ENCODE measurements around the gene MATCAP1.

MATCAP1 gene

DNA sequence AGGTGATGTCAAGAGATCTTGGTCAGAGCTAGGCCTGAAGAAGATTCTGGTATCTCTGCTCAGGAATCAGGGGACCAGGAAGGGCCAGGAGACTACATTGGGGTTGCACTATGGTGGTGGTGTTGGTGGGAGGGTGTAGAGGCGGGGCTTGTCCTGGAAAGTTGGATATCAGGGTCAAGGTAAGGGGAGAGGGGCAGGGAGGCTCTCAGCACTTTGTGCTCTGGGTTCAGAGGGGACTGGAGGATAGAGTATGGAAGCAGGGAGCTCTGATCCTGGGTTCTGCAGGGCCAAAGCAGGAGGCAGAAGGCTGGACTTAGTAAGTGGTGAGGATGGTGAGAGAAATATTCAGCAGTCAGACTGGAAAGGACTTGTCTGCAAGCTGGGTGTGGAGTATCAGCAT is 10.4 kb downstream of the MATCAP1 start:
- TF ChIP-seq, protein P1, sequence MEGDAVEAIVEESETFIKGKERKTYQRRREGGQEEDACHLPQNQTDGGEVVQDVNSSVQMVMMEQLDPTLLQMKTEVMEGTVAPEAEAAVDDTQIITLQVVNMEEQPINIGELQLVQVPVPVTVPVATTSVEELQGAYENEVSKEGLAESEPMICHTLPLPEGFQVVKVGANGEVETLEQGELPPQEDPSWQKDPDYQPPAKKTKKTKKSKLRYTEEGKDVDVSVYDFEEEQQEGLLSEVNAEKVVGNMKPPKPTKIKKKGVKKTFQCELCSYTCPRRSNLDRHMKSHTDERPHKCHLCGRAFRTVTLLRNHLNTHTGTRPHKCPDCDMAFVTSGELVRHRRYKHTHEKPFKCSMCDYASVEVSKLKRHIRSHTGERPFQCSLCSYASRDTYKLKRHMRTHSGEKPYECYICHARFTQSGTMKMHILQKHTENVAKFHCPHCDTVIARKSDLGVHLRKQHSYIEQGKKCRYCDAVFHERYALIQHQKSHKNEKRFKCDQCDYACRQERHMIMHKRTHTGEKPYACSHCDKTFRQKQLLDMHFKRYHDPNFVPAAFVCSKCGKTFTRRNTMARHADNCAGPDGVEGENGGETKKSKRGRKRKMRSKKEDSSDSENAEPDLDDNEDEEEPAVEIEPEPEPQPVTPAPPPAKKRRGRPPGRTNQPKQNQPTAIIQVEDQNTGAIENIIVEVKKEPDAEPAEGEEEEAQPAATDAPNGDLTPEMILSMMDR (IDR thresholded peaks at IDR 0.05; ENCODE audit: low read depth, low read length, missing control alignments), result no peak
- peak overlapping the region; percentile 43 for H3K4me3 ChIP-seq (replicated peaks; ENCODE audit: low read depth, low read length)

DNA sequence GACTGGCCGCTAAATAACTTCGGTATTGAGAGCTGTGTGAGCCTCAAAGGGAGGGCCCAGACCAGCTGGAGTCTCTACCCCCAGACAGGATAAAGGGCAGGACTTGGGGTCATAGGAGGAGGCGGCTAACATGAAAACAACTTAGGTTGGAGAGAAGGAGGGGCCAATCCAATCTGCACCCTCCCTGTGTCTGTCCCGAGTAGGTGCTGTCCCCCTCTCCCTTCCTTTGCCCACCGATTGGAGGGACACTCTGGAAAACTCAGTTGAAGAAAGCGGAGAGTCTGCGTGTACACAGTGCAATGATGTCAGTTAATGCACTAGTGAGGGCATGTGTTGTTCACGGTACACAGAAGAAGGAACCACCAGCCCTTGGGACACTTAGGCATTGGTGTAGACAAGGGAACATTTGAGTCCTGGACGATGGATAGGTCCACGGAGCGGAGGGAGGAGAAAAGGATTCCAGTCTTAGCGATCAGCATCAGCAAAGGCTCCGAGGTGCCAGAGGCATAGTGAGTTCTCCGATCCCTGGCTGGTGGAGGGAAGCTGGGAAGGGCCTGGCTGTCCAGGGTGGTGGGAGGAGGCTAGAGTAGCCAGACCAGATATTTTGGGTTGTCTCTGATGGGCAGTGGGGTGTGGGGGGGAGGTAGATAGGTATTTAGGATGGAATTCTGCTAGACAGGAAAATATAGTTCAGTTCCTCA is 12.7 kb downstream of the MATCAP1 start:
- DNase-seq (ENCODE audit: extremely low read depth, low read depth), result no peak
- TF ChIP-seq, protein P1 (IDR thresholded peaks at IDR 0.05; ENCODE audit: low read depth, low read length, missing control alignments), result no peak
- peak overlapping the region; percentile 42 for H3K4me3 ChIP-seq (replicated peaks; ENCODE audit: low read depth, low read length)

More for the DNA sequence above, 10.4 kb downstream of the MATCAP1 start:
- DNase-seq (ENCODE audit: extremely low read depth, low read depth), result no peak

DNA sequence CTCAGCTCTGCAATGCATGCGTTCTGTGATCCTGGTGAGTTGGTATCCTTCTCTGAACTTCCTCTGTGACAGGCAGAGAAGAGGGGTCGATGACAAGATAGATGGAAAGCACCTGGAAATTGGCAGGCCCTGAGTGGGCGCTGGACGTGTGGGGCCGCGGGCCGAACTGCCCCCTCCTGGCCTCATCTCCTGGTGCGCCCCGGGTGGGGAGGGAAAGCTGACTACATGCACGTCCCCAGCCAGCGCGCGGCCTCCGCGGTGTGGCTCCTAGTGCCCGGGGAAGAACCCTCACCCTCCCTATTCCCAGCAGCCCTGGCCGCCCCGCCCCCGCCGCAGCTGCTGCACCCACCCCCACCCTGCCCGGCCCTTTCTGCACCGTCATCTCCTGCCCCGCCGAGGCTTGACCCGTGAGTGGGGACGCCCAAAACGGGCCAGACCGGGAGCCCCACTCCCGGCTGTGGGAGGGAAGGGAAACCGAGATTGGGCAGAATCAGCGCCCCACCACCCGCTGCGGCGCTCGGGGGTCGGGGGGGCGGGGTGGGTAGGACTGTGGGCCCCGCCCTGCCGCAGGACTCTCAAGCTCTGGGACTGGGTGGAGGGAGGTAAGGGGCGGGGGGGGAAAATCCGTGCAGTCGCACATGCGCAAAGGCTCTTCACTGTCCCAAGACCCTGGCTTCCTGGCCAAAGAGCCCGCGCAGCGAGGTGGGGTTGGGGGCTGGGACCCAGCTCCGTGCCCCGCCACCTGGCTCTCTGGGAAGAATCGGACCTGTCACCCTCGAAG is 13.4 kb downstream of the MATCAP1 start, which contains the start of gene NOL3:
TSS of gene NOL3 (plus strand) at position 371 of the 781 bp plus-strand sequence.
- H3K4me3 ChIP-seq (replicated peaks; ENCODE audit: low read depth, low read length), result peak within 1 kb of the TSS; percentile 42
- DNase-seq (ENCODE audit: extremely low read depth, low read depth), result no peak
- TF ChIP-seq, protein P1 (IDR thresholded peaks at IDR 0.05; ENCODE audit: low read depth, low read length, missing control alignments), result no peak

DNA sequence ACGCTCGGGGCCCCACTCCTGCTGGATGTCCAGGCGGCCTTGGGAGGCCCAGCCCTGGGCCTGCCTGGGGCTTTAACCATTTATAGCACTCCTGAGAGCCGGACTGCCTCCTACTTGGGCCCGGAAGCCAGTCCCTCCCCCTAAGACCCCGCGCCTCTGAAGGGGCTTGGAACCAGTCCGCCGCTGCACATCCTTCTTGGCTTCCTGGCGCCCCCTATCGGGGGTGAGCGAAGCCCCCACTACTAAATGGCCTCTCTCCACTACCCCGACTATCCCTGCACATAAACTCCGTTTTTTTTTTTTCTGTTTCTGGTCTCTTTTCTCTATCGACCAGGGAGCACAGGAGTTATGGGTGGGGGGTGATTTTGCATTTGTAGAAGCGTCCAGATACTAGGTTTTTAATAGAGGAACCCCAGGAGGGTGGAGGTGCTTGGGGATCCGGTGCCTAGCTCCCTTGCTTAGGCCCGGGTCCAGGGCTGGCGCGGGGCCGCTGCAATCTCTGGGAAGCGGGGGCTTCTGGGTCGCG is 14.1 kb downstream of the MATCAP1 start:
- peak overlapping the region; percentile 42 for H3K4me3 ChIP-seq (replicated peaks; ENCODE audit: low read depth, low read length)
- DNase-seq (ENCODE audit: extremely low read depth, low read depth), result no peak

DNA sequence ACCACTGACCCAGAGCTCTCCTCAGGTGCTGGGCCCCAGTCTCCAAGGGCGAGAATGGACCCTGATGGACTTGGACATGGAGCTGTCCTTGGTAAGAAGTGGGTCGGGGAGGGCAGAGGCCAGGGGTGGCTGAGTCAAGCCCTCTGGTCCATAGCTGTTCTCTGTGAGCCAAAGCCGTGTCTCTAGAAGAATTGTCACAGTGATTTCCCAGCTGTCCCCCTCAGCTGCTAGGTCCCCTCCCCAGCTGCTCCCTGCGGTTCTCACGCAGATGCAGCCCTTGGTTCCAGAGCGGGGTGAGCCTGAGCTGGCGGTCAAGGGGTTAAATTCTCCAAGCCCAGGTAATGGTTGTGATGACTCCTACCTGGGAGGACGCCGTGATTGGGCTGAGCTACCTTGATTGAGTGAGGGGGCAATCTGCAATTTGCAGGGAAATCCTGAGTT is 14.7 kb downstream of the MATCAP1 start:
- TF ChIP-seq, protein P1 (IDR thresholded peaks at IDR 0.05; ENCODE audit: low read depth, low read length, missing control alignments), result no peak
- DNase-seq (ENCODE audit: extremely low read depth, low read depth), result no peak
- H3K4me3 ChIP-seq (replicated peaks; ENCODE audit: low read depth, low read length), result no peak overlapping the region

More for the DNA sequence above, 14.1 kb downstream of the MATCAP1 start:
- TF ChIP-seq, protein P1 (IDR thresholded peaks at IDR 0.05; ENCODE audit: low read depth, low read length, missing control alignments), result peak; percentile 80

DNA sequence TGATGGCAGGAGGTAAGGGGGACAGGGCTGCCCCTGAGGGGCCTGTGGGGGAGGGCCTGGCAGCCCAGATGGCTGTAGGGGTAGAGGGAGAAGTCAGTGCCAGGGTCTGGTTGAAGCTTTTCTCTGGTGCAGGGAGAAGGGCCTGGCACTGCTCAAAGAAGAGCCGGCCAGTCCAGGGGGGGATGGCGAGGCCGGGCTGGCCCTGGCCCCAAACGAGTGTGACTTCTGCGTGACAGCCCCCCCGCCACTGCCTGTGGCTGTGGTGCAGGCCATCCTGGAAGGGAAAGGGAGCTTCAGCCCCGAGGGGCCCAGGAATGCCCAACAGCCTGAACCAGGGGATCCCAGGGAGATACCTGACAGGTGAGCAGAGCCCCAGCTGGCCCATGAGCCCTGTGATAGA is 16.2 kb downstream of the MATCAP1 start:
- TF ChIP-seq, protein P1 (IDR thresholded peaks at IDR 0.05; ENCODE audit: low read depth, low read length, missing control alignments), result no peak
- DNase-seq (ENCODE audit: extremely low read depth, low read depth), result no peak
- H3K4me3 ChIP-seq (replicated peaks; ENCODE audit: low read depth, low read length), result no peak overlapping the region
